GM23338 (cell line): ENCODE data around the gene MS4A12. TPM values are rescaled to one million over a fixed set of nuclear protein-coding genes. Genes with fewer than 3 reads are reported as not detected.

ENCODE experiments used
- ATAC-seq: fragments of 200-7000 bp; cut with Tn5 transposase; 3 replicates; pipeline ENCODE4 v1.9.1; 2020
- DNase-seq: peaks from one replicate; pipeline ENCODE4 v3.0.0-alpha.2; 2015; ENCODE audit warnings: low spot score
- H2AFZ ChIP-seq: fragments of 200-600 bp; sonication (generic); 2 replicates; pipeline ENCODE4 v1.8.0; 2016; ENCODE audit warnings: antibody characterized with exemption, mild to moderate bottlenecking, moderate library complexity
- H3F3A ChIP-seq: fragments of 200-600 bp; sonication (generic); replicated peaks from 2 replicates; pipeline ENCODE4 v1.8.0; 2017; ENCODE audit warnings: antibody characterized with exemption, mixed run types, low read depth
- H3K27ac ChIP-seq: fragments of 200-600 bp; sonication (generic); 2 replicates; pipeline ENCODE4 v1.6.1; 2016; ENCODE audit warnings: low read depth
- H3K27me3 ChIP-seq: fragments of 200-600 bp; sonication (generic); 2 replicates; pipeline ENCODE4 v1.8.0; 2016; ENCODE audit warnings: mild to moderate bottlenecking, mixed run types, moderate library complexity; ENCODE audit not compliant: insufficient read depth
- H3K36me3 ChIP-seq: fragments of 200-600 bp; sonication (generic); 2 replicates; pipeline ENCODE4 v1.8.0; 2016; ENCODE audit warnings: mild to moderate bottlenecking; ENCODE audit not compliant: insufficient read depth
- H3K4me1 ChIP-seq: fragments of 200-600 bp; sonication (generic); 2 replicates; pipeline ENCODE4 v1.8.0; 2016; ENCODE audit warnings: mild to moderate bottlenecking, moderate library complexity; ENCODE audit not compliant: insufficient read depth
- H3K4me2 ChIP-seq: fragments of 200-600 bp; sonication (generic); 2 replicates; pipeline ENCODE4 v1.7.1; 2017; ENCODE audit warnings: mixed run types
- H3K4me3 ChIP-seq: fragments of 200-600 bp; sonication (generic); 2 replicates; pipeline ENCODE4 v1.6.1; 2016; ENCODE audit warnings: mixed run types
- H3K79me2 ChIP-seq: fragments of 200-600 bp; sonication (generic); replicated peaks from 2 replicates; pipeline ENCODE4 v1.8.0; 2017; ENCODE audit warnings: mild to moderate bottlenecking; ENCODE audit not compliant: insufficient read depth
- H3K9me2 ChIP-seq: fragments of 200-600 bp; sonication (generic); 2 replicates; pipeline ENCODE4 v1.8.0; 2017; ENCODE audit not compliant: insufficient read depth
- H4K20me1 ChIP-seq: fragments of 200-600 bp; sonication (generic); replicated peaks from 2 replicates; pipeline ENCODE4 v1.8.0; 2017; ENCODE audit warnings: mild to moderate bottlenecking; ENCODE audit not compliant: insufficient read depth
- H3K27ac Mint-ChIP-seq: 2 replicates; pipeline ENCODE4 v1.8.0; 2020; ENCODE audit warnings: inconsistent platforms, mild to moderate bottlenecking, moderate library complexity, mixed read lengths
- H3K27me3 Mint-ChIP-seq: 3 replicates; pipeline ENCODE4 v1.8.0; 2022; ENCODE audit warnings: low read depth, mild to moderate bottlenecking, moderate library complexity, mixed read lengths, inconsistent platforms; ENCODE audit not compliant: insufficient read depth, poor library complexity
- H3K36me3 Mint-ChIP-seq: 3 replicates; pipeline ENCODE4 v1.8.0; 2021; ENCODE audit warnings: low read depth, mild to moderate bottlenecking, inconsistent platforms, moderate library complexity, mixed read lengths
- H3K4me1 Mint-ChIP-seq: 3 replicates; pipeline ENCODE4 v1.8.0; 2020; ENCODE audit warnings: mild to moderate bottlenecking, inconsistent platforms, mixed read lengths
- H3K4me3 Mint-ChIP-seq: 3 replicates; pipeline ENCODE4 v1.8.0; 2021; ENCODE audit warnings: moderate library complexity, mild to moderate bottlenecking, inconsistent platforms, mixed read lengths
- H3K9me3 Mint-ChIP-seq: 3 replicates; pipeline ENCODE4 v1.8.0; 2020; ENCODE audit warnings: moderate library complexity, mild to moderate bottlenecking, inconsistent platforms, mixed read lengths
- CREB1 ChIP-seq: fragments of 250-450 bp; sonication (Bioruptor Pico); IDR thresholded peaks from 2 replicates; pipeline ENCODE4 v1.5.0; 2020; ENCODE audit warnings: low read depth, mild to moderate bottlenecking, moderate library complexity
- EZH2phosphoT487 ChIP-seq: fragments of 200-600 bp; sonication (generic); IDR thresholded peaks from one replicate; pipeline ENCODE4 v1.8.1; 2018; ENCODE audit warnings: antibody characterized with exemption; ENCODE audit not compliant: unreplicated experiment
- NANOG ChIP-seq: IDR thresholded peaks from 2 replicates; pipeline ENCODE4 v1.6.1; 2016; ENCODE audit warnings: antibody characterized with exemption, borderline replicate concordance
- POLR2AphosphoS5 ChIP-seq: IDR thresholded peaks from 2 replicates; pipeline ENCODE4 v1.6.1; 2016; ENCODE audit warnings: antibody characterized with exemption, low read depth
- REST ChIP-seq: IDR thresholded peaks from one replicate; pipeline ENCODE4 v1.6.1; 2018; ENCODE audit warnings: antibody characterized with exemption; ENCODE audit not compliant: unreplicated experiment
- ZNF331 ChIP-seq: fragments of 250-450 bp; sonication (Bioruptor Pico); IDR thresholded peaks from 2 replicates; pipeline ENCODE4 v1.5.0; 2020; ENCODE audit warnings: low read depth, mild to moderate bottlenecking, moderate library complexity
- polyA plus RNA-seq: library from polyadenylated mRNA; unstranded; fragments of >200 nt; fragmentation: Nextera tagmentation; extraction: Ambion mirVana; gene quantifications from 2 replicates; pipeline ENCODE4 v1.2.1, GENCODE V29; 2016
- total RNA-seq: library from RNA; depleted of rRNA; stranded (reverse); fragments of >200 nt; shearing (Covaris generic); gene quantifications from 2 replicates; pipeline ENCODE4 v1.2.3, GENCODE V29; 2014

The MS4A12 gene
- total and polyA plus RNA-seq, 2 experiments from 2014 or later, result 0.21 to 0.34 TPM

GRCh38 chr11:60498853-60499252 is 6.3 kb downstream of the MS4A12 start:
- Histone ChIP-seq H4K20me1 (no peaks in the 10 kb centered on the region), H3K4me1 (peaks cover 13% of the 10 kb centered on the region), H3K27me3 (no peaks in the 10 kb centered on the region), H2AFZ (no peak overlapping the region), H3K4me2 (no peak overlapping the region), H3K36me3 (no peaks in the 10 kb centered on the region), H3K9me2 (peaks cover 14% of the 10 kb centered on the region; the same call in 1 of the 2 replicates), H3F3A (no peaks in the 10 kb centered on the region), H3K79me2 (no peaks in the 10 kb centered on the region), H3K4me3 (no peak overlapping the region), H3K27ac (no peak overlapping the region)
- no peak for TF ChIP-seq REST
- TF ChIP-seq POLR2AphosphoS5, result no peak
- no peak for TF ChIP-seq CREB1 (CRISPR knock-in tag)
- no peak for TF ChIP-seq EZH2phosphoT487
- Mint-ChIP-seq H3K4me3 (no peak overlapping the region), H3K27ac (no peak overlapping the region), H3K9me3 (peaks cover 4% of the 10 kb centered on the region; the same call in 1 of the 3 replicates), H3K4me1 (peaks cover 44% of the 10 kb centered on the region), H3K36me3 (peaks cover 13% of the 10 kb centered on the region; the same call in 2 of the 3 replicates), H3K27me3 (peaks cover 3% of the 10 kb centered on the region)
- no peak for DNase-seq
- no peak for ATAC-seq

GRCh38 chr11:60500276-60500910 is 7.8 kb downstream of the MS4A12 start:
- peaks cover 18% of the 10 kb centered on the region for H3K36me3 Mint-ChIP-seq
- peaks cover 4% of the 10 kb centered on the region; the same call in 1 of the 3 replicates for H3K9me3 Mint-ChIP-seq
- TF ChIP-seq ZNF331 (no peak), NANOG (peak; percentile 59; the same call in 1 of the 2 replicates)
- Histone ChIP-seq H3K79me2 (no peaks in the 10 kb centered on the region), H4K20me1 (no peaks in the 10 kb centered on the region), H3K4me3 (no peak overlapping the region), H3K9me2 (peaks cover 20% of the 10 kb centered on the region; the same call in 1 of the 2 replicates), H3K36me3 (no peaks in the 10 kb centered on the region), H3K27ac (peak overlapping the region; percentile 87), H3K4me1 (peaks cover 13% of the 10 kb centered on the region), H3K4me2 (no peak overlapping the region), H3K27me3 (no peaks in the 10 kb centered on the region), H3F3A (no peaks in the 10 kb centered on the region), H2AFZ (no peak overlapping the region)
- peak; percentile 83 for DNase-seq
- no peak overlapping the region; the same call in 2 of the 3 replicates for H3K4me3 Mint-ChIP-seq
- H3K4me1 Mint-ChIP-seq, result peaks cover 44% of the 10 kb centered on the region
- H3K27me3 Mint-ChIP-seq, result peaks cover 3% of the 10 kb centered on the region
- peak overlapping the region; percentile 94 for H3K27ac Mint-ChIP-seq
- ATAC-seq, result peak; percentile 91
